ENCODE measurements around the gene MYH10.

Gene MYH10

DNA sequence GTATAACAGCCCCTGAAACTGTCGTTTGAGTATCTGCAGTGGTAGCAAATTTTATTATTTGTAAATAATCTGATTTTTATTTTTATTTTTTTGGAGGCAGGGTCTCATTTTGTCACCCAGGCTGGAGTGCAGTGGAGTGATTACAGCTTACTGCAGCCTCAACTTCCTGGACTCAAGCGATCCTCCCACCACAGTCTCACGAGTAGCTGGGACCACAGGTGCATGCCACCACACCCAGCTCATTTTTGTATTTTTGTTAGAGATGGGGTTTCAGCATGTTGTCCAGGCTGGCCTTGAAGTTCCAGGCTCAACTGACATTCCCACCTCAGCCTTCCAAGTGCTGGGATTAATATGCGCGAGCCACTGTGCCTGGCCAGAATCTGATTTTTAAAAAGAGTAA is 192.1 kb downstream of the MYH10 start:
- DNase-seq: no peak

DNA sequence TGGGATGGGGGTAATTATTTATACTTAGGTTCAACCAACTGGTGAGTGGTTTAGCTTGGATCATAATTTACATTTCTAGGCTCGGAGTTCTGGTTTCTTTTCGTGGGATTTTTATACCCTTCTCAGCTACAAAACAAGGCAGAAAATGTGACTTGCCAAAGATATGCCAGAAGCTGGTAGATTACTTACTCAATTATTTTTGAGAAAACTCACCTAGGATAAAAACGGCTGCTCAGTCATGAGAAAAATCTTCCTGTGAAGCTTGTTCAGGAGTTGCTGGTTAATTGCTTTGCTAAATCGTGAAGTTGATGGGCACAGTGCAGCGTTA is 193.7 kb downstream of the MYH10 start:
- no peak for DNase-seq

- peak; percentile 47 for DNase-seq
Observed at GRCh38 chr17:8436169-8436843, 194.2 kb downstream of the MYH10 start.

GRCh38 chr17:8435245-8436168 is 195.0 kb downstream of the MYH10 start, which contains the start of gene NDEL1:
Gene NDEL1 (plus strand): TSS chr17:8435884. CDS start chr17:8444272, 8,388 bp downstream.
- peak; percentile 98 for DNase-seq

DNA sequence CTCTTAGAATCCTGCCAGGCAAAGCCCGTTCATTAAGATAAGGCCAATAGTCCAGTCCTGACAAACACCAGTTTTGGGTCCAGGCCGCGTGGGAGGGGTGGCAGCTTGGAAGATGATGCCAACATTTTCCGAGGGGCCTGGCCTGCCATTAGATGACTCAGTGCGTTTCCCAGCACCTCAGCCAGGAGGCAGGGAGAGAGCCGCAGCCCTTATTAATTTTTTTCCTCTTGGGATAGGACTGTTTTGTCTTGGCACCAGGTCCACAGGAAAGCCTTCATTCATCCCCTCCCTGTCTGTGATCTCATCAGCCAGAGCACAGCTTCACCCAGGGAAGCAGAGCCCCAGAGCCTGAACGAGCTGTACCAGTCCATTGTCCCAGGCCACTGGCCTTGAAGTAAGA is 199.6 kb downstream of the MYH10 start:
- no peak for DNase-seq

GRCh38 chr17:8426802-8427201 is 203.7 kb downstream of the MYH10 start:
- DNase-seq: no peak

- DNase-seq: no peak
Observed at GRCh38 chr17:8426094-8426720, 204.3 kb downstream of the MYH10 start.

Data from NCI-H1105 (cell line).